Loucy (cell line): Measurements from ENCODE around the gene CPEB2.

Source experiments
- EZH2phosphoT487 ChIP-seq: fragments of 200-600 bp; IDR thresholded peaks from 2 replicates; pipeline ENCODE4 v1.6.1; 2018; ENCODE audit warnings: antibody characterized with exemption, mild to moderate bottlenecking, moderate library complexity, borderline replicate concordance
- TF ChIP-seq, protein P1 (sequence below): fragments of 200-600 bp; sonication (generic); conservative IDR thresholded peaks from 2 replicates; pipeline ENCODE4 v1.5.1; 2014; ENCODE audit warnings: mild to moderate bottlenecking, antibody characterized with exemption, low read length

- TF ChIP-seq, protein P1, sequence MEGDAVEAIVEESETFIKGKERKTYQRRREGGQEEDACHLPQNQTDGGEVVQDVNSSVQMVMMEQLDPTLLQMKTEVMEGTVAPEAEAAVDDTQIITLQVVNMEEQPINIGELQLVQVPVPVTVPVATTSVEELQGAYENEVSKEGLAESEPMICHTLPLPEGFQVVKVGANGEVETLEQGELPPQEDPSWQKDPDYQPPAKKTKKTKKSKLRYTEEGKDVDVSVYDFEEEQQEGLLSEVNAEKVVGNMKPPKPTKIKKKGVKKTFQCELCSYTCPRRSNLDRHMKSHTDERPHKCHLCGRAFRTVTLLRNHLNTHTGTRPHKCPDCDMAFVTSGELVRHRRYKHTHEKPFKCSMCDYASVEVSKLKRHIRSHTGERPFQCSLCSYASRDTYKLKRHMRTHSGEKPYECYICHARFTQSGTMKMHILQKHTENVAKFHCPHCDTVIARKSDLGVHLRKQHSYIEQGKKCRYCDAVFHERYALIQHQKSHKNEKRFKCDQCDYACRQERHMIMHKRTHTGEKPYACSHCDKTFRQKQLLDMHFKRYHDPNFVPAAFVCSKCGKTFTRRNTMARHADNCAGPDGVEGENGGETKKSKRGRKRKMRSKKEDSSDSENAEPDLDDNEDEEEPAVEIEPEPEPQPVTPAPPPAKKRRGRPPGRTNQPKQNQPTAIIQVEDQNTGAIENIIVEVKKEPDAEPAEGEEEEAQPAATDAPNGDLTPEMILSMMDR = no peak
- TF ChIP-seq EZH2phosphoT487 = no peak
Observed at GRCh38 chr4:15007201-15007600, 4.9 kb downstream of the CPEB2 start.
